A549 (cell line): ENCODE data around the gene MEF2B.

Experiments used
- EHMT2 ChIP-seq: fragments of 200-600 bp; sonication (generic); IDR thresholded peaks from 2 replicates; pipeline ENCODE4 v1.6.1; 2016; ENCODE audit warnings: antibody characterized with exemption, low read depth, mild to moderate bottlenecking, moderate library complexity
- KDM5A ChIP-seq: fragments of 200-600 bp; sonication (generic); IDR thresholded peaks from 2 replicates; pipeline ENCODE4 v1.6.1; 2016; ENCODE audit warnings: antibody characterized with exemption, mild to moderate bottlenecking
- NR3C1 ChIP-seq: fragments of >200 bp; sonication (Bioruptor Twin); formaldehyde crosslinking; IDR thresholded peaks from 3 replicates; pipeline ENCODE4 v1.6.1; 2017
- POLR2A ChIP-seq: IDR thresholded peaks from 2 replicates; pipeline ENCODE4 v1.6.1; 2012; ENCODE audit warnings: mild to moderate bottlenecking, low read length
- SMC3 ChIP-seq: fragments of >200 bp; sonication (Bioruptor Twin); formaldehyde crosslinking; IDR thresholded peaks from 3 replicates; pipeline ENCODE4 v1.6.1; 2018; ENCODE audit warnings: inconsistent platforms
- TF ChIP-seq, protein P1 (sequence below): fragments of >200 bp; sonication (Bioruptor Twin); formaldehyde crosslinking; IDR thresholded peaks from 3 replicates; pipeline ENCODE4 v1.5.1; 2016
- TF ChIP-seq, protein P2 (sequence below): fragments of 150-350 bp; IDR thresholded peaks from 2 replicates; pipeline ENCODE4 v1.6.1; 2014; ENCODE audit warnings: low read depth, mild to moderate bottlenecking, low read length

DNA sequence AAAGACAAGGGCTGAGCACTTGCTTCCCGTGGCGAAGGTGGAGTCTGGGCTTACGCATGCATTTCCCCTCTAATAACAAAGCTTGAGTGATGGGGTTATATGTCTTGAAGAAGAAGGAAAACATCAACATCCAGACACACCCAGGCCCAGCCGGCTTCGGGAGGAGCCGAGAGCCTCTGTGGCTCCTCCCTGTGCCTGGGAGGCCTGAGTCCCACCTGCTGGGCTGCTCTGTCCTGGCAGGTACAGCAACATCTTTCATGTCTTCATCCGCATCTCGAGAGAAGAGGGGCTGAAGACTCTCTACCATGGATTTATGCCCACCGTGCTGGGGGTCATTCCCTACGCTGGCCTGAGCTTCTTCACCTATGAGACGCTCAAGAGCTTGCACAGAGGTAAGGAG lies 62.4 kb downstream of the MEF2B start:
- TF ChIP-seq, protein P1, sequence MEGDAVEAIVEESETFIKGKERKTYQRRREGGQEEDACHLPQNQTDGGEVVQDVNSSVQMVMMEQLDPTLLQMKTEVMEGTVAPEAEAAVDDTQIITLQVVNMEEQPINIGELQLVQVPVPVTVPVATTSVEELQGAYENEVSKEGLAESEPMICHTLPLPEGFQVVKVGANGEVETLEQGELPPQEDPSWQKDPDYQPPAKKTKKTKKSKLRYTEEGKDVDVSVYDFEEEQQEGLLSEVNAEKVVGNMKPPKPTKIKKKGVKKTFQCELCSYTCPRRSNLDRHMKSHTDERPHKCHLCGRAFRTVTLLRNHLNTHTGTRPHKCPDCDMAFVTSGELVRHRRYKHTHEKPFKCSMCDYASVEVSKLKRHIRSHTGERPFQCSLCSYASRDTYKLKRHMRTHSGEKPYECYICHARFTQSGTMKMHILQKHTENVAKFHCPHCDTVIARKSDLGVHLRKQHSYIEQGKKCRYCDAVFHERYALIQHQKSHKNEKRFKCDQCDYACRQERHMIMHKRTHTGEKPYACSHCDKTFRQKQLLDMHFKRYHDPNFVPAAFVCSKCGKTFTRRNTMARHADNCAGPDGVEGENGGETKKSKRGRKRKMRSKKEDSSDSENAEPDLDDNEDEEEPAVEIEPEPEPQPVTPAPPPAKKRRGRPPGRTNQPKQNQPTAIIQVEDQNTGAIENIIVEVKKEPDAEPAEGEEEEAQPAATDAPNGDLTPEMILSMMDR: no peak
- no peak for TF ChIP-seq NR3C1
- no peak for TF ChIP-seq KDM5A
- TF ChIP-seq EHMT2: no peak
- no peak for TF ChIP-seq SMC3
- TF ChIP-seq, protein P2, sequence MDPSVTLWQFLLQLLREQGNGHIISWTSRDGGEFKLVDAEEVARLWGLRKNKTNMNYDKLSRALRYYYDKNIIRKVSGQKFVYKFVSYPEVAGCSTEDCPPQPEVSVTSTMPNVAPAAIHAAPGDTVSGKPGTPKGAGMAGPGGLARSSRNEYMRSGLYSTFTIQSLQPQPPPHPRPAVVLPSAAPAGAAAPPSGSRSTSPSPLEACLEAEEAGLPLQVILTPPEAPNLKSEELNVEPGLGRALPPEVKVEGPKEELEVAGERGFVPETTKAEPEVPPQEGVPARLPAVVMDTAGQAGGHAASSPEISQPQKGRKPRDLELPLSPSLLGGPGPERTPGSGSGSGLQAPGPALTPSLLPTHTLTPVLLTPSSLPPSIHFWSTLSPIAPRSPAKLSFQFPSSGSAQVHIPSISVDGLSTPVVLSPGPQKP: no peak
- TF ChIP-seq POLR2A: no peak
